Activated CD4-positive, CD25-positive, alpha-beta regulatory T cell treated with anti-CD3 and anti-CD28 coated beads, Interleukin-2, amount 50 U/mL, for 24 hours (primary cell): ENCODE results near the gene SPIRE2.

Source experiments
- ATAC-seq, 2 donors: fragments of 150-1000 bp; cut with Tn5 transposase; one replicate each; pipeline ENCODE4 v1.10.0; 2021; ENCODE audit warnings: mild to moderate bottlenecking in 1 of 2, moderate library complexity in 1 of 2

The SPIRE2 gene

DNA sequence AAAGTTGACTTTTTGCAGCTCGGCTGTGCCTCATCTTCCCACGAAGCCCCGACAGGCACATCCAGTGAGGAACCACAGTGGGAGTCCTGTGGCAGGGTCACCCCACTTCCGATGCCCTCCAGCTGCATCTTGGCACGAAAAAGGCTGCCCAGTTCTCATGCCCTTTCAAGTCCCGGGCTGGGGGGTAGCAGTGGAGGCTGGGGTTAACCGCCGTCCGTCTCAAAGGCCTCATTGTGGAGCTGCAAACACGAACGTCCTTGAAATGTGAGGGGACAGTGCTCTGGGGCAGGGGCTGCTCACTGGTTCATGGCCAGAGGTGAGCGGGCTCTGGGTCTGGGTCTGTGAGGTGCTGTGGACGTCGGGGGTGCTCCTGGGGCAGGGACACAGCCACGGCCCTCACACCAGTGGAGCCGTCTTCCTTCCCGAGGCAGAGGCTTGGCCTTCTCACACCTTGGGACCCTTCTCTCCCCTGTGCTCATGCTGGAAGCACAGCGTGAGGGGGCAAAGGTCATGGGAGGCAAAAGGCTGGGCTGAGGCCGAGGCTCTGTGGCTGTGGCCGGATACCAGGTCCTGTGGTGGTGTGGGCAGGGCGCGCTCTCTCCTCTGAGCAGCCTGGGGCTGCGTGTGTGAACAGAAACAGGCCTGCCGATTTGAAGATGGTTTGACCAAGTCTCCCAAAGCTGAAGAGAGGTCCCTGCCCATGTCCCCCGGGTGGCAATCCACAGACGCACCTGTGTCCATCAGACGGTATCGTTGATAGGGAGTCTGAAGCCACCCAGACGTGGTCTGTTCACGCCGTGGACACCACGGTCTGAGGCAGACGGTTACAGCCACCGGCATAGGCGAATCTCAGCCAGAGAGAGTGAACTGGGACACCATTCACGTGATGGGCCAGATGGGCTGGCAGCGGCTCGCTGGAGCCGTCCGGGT lies 87.3 kb downstream of the SPIRE2 start:
- no peak for ATAC-seq

DNA sequence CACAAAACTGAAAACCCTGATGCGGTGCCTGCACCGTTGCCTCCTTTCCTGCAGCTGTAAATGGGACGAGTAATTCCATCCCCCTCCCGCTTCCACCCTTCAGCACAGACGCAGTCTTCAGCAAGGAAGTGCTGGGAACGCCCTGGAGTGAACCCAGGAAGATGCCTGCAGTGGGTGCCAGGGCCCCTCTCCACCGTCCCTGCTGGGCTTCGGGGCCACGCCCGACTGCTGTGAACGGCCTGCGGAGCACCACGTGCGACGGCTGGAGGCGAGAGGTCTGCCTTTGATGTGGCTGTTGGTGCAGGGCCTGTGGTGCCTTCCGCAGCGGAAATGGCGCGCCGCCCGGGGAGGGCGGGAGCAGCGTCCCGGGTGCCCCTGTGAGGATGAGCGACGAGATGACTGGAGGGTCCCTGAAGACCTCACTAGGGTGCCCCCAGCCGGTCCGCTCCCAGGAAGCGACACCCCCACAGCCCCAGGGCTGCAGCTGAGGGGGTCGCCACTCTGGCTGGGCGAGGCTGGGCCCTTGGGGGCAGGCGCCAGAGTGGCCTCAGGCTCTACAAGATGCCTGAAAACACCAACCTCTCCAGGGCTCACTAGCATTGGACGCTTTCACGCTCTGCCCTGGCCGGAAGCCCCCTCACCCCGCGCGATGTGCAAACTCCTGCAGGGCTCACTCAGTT lies 89.6 kb downstream of the SPIRE2 start:
- ATAC-seq: peak; percentile 82 to 84

DNA sequence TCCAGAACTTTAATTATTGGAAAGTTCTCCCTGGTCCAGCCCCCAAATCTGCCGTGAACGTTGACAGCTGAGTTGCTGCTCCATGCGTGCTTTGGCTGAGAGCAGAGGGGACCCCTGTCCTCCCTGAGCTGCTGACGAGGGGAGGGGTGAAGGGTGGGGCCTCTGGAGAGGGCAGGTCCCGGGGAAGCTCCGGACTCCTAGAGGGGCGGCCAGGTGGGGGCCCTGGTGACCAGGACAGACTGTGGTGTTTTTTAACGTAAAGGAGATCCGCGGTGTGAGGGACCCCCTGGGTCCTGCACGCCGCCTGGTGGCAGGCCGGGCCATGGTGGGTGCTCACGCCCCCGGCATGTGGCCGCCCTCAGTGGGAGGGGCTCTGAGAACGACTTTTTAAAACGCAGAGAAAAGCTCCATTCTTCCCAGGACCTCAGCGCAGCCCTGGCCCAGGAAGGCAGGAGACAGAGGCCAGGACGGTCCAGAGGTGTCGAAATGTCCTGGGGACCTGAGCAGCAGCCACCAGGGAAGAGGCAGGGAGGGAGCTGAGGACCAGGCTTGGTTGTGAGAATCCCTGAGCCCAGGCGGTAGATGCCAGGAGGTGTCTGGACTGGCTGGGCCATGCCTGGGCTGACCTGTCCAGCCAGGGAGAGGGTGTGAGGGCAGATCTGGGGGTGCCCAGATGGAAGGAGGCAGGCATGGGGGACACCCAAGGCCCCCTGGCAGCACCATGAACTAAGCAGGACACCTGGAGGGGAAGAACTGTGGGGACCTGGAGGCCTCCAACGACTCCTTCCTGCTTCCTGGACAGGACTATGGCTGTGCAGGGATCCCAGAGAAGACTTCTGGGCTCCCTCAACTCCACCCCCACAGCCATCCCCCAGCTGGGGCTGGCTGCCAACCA lies 90.4 kb downstream of the SPIRE2 start, which contains the start of gene MC1R:
MC1R (plus strand) TSS at position 410 of the 895 bp plus-strand sequence; CDS start at position 807, 397 bp downstream.
- peak in 1 of 2 donors; percentile 32 for ATAC-seq

DNA sequence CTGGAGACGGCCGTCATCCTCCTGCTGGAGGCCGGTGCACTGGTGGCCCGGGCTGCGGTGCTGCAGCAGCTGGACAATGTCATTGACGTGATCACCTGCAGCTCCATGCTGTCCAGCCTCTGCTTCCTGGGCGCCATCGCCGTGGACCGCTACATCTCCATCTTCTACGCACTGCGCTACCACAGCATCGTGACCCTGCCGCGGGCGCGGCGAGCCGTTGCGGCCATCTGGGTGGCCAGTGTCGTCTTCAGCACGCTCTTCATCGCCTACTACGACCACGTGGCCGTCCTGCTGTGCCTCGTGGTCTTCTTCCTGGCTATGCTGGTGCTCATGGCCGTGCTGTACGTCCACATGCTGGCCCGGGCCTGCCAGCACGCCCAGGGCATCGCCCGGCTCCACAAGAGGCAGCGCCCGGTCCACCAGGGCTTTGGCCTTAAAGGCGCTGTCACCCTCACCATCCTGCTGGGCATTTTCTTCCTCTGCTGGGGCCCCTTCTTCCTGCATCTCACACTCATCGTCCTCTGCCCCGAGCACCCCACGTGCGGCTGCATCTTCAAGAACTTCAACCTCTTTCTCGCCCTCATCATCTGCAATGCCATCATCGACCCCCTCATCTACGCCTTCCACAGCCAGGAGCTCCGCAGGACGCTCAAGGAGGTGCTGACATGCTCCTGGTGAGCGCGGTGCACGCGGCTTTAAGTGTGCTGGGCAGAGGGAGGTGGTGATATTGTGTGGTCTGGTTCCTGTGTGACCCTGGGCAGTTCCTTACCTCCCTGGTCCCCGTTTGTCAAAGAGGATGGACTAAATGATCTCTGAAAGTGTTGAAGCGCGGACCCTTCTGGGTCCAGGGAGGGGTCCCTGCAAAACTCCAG lies 91.5 kb downstream of the SPIRE2 start:
- ATAC-seq: no peak

DNA sequence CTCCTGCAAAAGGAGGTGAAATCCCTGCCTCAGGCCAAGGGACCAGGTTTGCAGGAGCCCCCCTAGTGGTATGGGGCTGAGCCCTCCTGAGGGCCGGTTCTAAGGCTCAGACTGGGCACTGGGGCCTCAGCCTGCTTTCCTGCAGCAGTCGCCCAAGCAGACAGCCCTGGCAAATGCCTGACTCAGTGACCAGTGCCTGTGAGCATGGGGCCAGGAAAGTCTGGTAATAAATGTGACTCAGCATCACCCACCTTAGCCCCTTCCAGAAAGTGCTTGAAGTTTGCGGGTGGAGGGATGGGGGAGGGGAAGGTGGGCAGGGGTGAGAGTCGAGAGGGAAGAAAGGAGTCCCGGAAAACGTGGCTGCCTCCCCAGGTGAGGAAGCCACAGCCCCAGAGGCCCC lies 92.4 kb downstream of the SPIRE2 start:
- no peak for ATAC-seq
